ENCODE data around the gene AP4M1.
A peak's percentile ranks its signal among the peaks of the same experiment; 100 is the strongest.

The AP4M1 gene, protein sequence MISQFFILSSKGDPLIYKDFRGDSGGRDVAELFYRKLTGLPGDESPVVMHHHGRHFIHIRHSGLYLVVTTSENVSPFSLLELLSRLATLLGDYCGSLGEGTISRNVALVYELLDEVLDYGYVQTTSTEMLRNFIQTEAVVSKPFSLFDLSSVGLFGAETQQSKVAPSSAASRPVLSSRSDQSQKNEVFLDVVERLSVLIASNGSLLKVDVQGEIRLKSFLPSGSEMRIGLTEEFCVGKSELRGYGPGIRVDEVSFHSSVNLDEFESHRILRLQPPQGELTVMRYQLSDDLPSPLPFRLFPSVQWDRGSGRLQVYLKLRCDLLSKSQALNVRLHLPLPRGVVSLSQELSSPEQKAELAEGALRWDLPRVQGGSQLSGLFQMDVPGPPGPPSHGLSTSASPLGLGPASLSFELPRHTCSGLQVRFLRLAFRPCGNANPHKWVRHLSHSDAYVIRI

DNA sequence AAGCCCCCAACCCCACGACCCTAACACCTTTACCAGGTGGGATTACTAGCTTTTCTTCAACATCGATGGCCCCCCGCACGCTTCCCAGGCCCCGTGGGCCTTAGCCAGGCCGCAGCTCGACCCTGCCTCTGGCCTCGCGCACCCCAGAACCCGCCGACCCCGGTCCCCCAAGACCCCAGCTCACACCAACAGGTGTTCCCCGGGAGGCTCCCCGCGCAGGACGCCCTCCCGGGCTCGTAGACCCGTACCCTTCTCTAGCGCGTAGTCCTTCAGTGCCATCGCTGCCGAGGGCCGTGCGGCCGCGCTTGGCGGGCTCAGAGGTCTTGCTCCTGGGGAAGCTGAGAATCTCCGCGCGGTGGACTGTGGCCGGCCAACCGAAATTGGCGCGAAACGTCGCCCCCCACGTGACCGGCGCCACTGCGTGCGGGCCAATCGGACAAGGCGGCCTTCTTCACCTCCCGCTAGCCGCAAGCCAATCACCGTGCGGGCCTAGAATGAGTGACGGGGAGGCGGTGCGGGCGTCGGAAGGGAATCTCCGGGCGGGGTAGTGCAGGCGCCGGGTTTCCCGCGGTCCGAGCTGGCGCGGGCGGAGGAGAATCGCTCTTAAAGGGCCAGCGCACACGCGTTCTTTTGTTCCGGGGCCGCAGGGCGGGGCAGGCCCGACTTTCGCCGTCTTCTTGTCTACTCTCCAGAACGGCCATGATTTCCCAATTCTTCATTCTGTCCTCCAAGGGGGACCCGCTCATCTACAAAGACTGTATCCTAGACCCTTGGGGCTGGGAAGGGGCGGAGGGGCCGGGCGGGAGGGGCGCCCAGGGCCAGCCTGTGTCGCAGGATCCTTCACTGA lies at the start of gene AP4M1, which contains the start of gene MCM7:
Gene AP4M1, plus strand, starts transcription at position 628 of the 847 bp plus-strand sequence. Its CDS starts 72 bp downstream, at position 700.
Gene MCM7, minus strand, starts transcription at position 382 of the 847 bp plus-strand sequence. Its CDS starts 103 bp downstream, at position 279.
- H3K36me3 Mint-ChIP-seq (ENCODE audit: low read depth) = peaks cover 57% of the 10 kb centered on the region
- no peak for TF ChIP-seq CTCF (IDR thresholded peaks at IDR 0.05)
- peak; percentile 98 for DNase-seq
- peaks cover 13% of the 10 kb centered on the region for H3K27me3 Mint-ChIP-seq (ENCODE audit: low read depth, poor library complexity)
- peak within 1 kb of the TSS; percentile 100 for H3K27ac Mint-ChIP-seq
- H3K4me3 Mint-ChIP-seq = peak within 1 kb of the TSS; percentile 97
- peaks cover 58% of the 10 kb centered on the region for H3K4me1 Mint-ChIP-seq
- H3K9me3 Mint-ChIP-seq = no peaks in the 10 kb centered on the region

GRCh38 chr7:100053215-100053614 lies 48.2 kb upstream of the AP4M1 start:
- Mint-ChIP-seq H3K9me3 (no peaks in the 10 kb centered on the region), H3K27ac (no peak overlapping the region), H3K4me3 (no peak overlapping the region), H3K27me3 (ENCODE audit: low read depth, poor library complexity) (no peaks in the 10 kb centered on the region), H3K4me1 (peaks cover 16% of the 10 kb centered on the region), H3K36me3 (ENCODE audit: low read depth) (peaks cover 37% of the 10 kb centered on the region)
- no peak for TF ChIP-seq CTCF (IDR thresholded peaks at IDR 0.05)
- no peak for DNase-seq

- Mint-ChIP-seq H3K4me3 (no peak overlapping the region), H3K36me3 (ENCODE audit: low read depth) (peaks cover 57% of the 10 kb centered on the region), H3K27ac (no peak overlapping the region), H3K27me3 (ENCODE audit: low read depth, poor library complexity) (no peaks in the 10 kb centered on the region), H3K9me3 (no peaks in the 10 kb centered on the region), H3K4me1 (no peaks in the 10 kb centered on the region)
- no peak for DNase-seq
- TF ChIP-seq CTCF (IDR thresholded peaks at IDR 0.05) = no peak
Measured at GRCh38 chr7:100057006-100057405, 44.4 kb upstream of the AP4M1 start.

DNA sequence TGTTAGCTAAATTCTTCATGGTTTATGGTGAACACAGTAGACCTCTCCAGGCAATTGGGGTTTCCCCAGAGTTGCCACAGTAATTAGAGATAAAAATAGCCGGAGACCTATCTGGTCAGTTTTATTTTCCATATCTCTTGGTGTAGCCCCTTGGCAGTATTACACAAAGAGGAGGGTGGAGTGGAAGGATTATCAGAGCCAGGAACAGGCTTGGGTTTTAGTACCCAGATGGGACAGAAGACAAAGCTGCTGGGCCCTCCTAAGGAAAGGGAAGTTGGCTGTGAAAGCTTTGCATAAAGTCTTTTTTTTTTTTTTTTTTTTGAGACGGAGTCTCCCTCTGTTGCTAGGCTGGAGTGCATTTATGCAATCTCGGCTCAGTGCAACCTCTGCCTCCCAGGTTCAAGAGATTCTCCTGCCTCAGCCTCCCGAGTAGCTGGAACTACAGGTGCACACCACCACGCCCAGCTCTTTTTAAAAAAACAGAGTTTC lies 42.1 kb upstream of the AP4M1 start:
- H3K4me3 Mint-ChIP-seq = no peak overlapping the region
- peaks cover 8% of the 10 kb centered on the region for H3K9me3 Mint-ChIP-seq
- DNase-seq = no peak

More for the DNA sequence above, 42.1 kb upstream of the AP4M1 start:
- no peak for TF ChIP-seq CTCF (IDR thresholded peaks at IDR 0.05)
- Mint-ChIP-seq H3K27ac (no peak overlapping the region), H3K36me3 (ENCODE audit: low read depth) (peaks cover 65% of the 10 kb centered on the region), H3K4me1 (no peaks in the 10 kb centered on the region), H3K27me3 (ENCODE audit: low read depth, poor library complexity) (no peaks in the 10 kb centered on the region)

Measured in nephron progenitor cell (in vitro differentiated cells).